Measurements from ENCODE around the gene RPGR. TPM values are rescaled to one million over a fixed set of nuclear protein-coding genes. Genes with fewer than 3 reads are reported as not detected.

RPGR gene
- total and polyA plus RNA-seq, 8 donors, result 4.2 to 14.7 (median 5.1) TPM

DNA sequence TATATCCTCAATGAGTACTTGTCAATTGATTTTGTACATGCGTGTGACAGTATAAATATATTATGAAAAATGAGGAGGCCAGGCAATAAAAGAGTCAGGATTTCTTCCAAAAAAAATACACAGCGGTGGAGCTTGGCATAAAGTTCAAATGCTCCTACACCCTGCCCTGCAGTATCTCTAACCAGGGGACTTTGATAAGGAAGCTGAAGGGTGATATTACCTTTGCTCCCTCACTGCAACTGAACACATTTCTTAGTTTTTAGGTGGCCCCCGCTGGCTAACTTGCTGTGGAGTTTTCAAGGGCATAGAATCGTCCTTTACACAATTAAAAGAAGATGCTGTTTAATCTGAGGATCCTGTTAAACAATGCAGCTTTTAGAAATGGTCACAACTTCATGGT lies 25.1 kb upstream of the RPGR start, which contains the start of gene OTC:
Gene OTC (plus strand): TSS at position 243 of the 400 bp plus-strand sequence. CDS start 93 bp downstream, at position 336.
- intact Hi-C loops (cut with DNase I), result no loop called here
- Histone ChIP-seq H3K27me3 (no peaks in the 10 kb centered on the region), H3K27ac (no peak within 1 kb of the TSS), H3K4me1 (no peaks in the 10 kb centered on the region), H3K4me3 (no peak within 1 kb of the TSS), H3K36me3 (no peaks in the 10 kb centered on the region), H3K9me3 (no peaks in the 10 kb centered on the region)
- TF ChIP-seq, protein P1, sequence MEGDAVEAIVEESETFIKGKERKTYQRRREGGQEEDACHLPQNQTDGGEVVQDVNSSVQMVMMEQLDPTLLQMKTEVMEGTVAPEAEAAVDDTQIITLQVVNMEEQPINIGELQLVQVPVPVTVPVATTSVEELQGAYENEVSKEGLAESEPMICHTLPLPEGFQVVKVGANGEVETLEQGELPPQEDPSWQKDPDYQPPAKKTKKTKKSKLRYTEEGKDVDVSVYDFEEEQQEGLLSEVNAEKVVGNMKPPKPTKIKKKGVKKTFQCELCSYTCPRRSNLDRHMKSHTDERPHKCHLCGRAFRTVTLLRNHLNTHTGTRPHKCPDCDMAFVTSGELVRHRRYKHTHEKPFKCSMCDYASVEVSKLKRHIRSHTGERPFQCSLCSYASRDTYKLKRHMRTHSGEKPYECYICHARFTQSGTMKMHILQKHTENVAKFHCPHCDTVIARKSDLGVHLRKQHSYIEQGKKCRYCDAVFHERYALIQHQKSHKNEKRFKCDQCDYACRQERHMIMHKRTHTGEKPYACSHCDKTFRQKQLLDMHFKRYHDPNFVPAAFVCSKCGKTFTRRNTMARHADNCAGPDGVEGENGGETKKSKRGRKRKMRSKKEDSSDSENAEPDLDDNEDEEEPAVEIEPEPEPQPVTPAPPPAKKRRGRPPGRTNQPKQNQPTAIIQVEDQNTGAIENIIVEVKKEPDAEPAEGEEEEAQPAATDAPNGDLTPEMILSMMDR (IDR thresholded peaks at IDR 0.05), result no peak
- FAIRE-seq (no peak), DNase-seq (peak in 1 of 6 donors; percentile 3), ATAC-seq (peak; percentile 46 to 86 (median 75))
- WGBS, 2 donors, result 13 to 19% methylated on average over 4 of the region's 4 CpGs

DNA sequence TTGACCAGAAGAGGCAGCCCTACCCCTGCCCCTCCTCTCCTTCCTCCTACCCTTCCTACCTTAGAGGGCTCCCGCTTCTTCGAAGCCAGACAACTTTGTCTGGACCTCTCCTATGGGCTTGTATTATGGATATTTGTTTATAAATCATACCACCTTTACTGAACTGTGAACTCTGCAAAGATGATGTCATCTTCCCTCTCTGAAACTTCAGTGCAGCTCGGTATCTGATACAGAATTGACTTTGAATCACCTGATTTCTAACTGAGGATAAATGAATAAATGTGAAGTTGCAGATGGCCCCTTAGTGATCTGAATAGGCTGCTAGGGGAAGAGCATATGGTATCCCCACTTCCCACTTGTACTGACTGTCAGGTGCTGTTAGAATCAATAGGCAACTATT lies 24.0 kb upstream of the RPGR start:
- DNase-seq (no peak), ATAC-seq (no peak), FAIRE-seq (no peak)
- H3K4me3 ChIP-seq, result no peak overlapping the region
- TF ChIP-seq, protein P1 (IDR thresholded peaks at IDR 0.05), result no peak
- H3K27me3 ChIP-seq, result no peaks in the 10 kb centered on the region
- 60 to 74% methylated on average over 3 of the region's 3 CpGs for WGBS, 2 donors
- H3K27ac ChIP-seq, result no peak overlapping the region
- no peaks in the 10 kb centered on the region for H3K4me1 ChIP-seq
- no peaks in the 10 kb centered on the region for H3K36me3 ChIP-seq
- H3K9me3 ChIP-seq, result no peaks in the 10 kb centered on the region
- intact Hi-C loops (cut with DNase I), result no loop called here

GRCh38 chrX:38347136-38347535 lies 19.8 kb upstream of the RPGR start:
- TF ChIP-seq, protein P1 (IDR thresholded peaks at IDR 0.05), result no peak
- Histone ChIP-seq H3K27ac (no peak overlapping the region), H3K4me3 (no peak overlapping the region), H3K27me3 (no peaks in the 10 kb centered on the region), H3K36me3 (no peaks in the 10 kb centered on the region), H3K4me1 (peaks cover 0 to 13% (median 7%) of the 10 kb centered on the region in 3 donors), H3K9me3 (no peaks in the 10 kb centered on the region)
- peak in 3 of 4 donors; percentile 41 to 71 (median 54) for ATAC-seq
- DNase-seq, result no peak
- FAIRE-seq, result no peak
- intact Hi-C loops (cut with DNase I), result no loop called here
- 65 to 81% methylated on average over 2 of the region's 2 CpGs for WGBS, 2 donors

GRCh38 chrX:38346150-38346549 lies 18.8 kb upstream of the RPGR start:
- no peak for DNase-seq
- 20 to 85% methylated on average over 5 of the region's 5 CpGs for WGBS, 2 donors
- H3K4me1 ChIP-seq, result peaks cover 0 to 13% (median 7%) of the 10 kb centered on the region in 3 donors
- intact Hi-C loops (cut with DNase I), result no loop called here
- no peak for FAIRE-seq
- H3K9me3 ChIP-seq, result no peaks in the 10 kb centered on the region
- H3K27ac ChIP-seq, result no peak overlapping the region
- TF ChIP-seq, protein P1 (IDR thresholded peaks at IDR 0.05), result no peak
- no peaks in the 10 kb centered on the region for H3K36me3 ChIP-seq
- H3K27me3 ChIP-seq, result peaks cover 0 to 4% (median 0%) of the 10 kb centered on the region in 4 donors
- no peak overlapping the region for H3K4me3 ChIP-seq
- no peak for ATAC-seq

All from pancreas (tissue), 10 donors.